Prostate gland (tissue), 2 donors: ENCODE results near the gene CST11.

Experiments used
- CTCF ChIP-seq, 4 experiments: fragments of 200-600 bp in 2 of 4; fragments of 450-650 bp in 2 of 4; sonication (generic) in 2 of 4; IDR thresholded peaks; 1 replicate in 3 of 4; 2 replicates in 1 of 4; pipeline ENCODE4 v1.5.1; 2016 to 2019; ENCODE audit warnings: antibody characterized with exemption in 4 of 4, mild to moderate bottlenecking in 2 of 4, moderate library complexity in 2 of 4
- POLR2A ChIP-seq: fragments of 450-650 bp; IDR thresholded peaks from one replicate; pipeline ENCODE4 v1.6.1; 2016; ENCODE audit warnings: antibody characterized with exemption, mild to moderate bottlenecking

GRCh38 chr20:23484081-23484480 lies 31.4 kb upstream of the CST11 start:
- TF ChIP-seq POLR2A = no peak
- TF ChIP-seq CTCF (IDR thresholded peaks at IDR 0.05) = no peak
